HL-60 (cell line): ENCODE data around the gene F5.
A peak's percentile ranks its signal among the peaks of the same experiment; 100 is the strongest.
"Not testable (repeated sequence)": the region's sequence is repeated elsewhere in the genome, so short reads cannot be mapped to it uniquely, and the experiment has no call there.

Source experiments
- DNase-seq, 2 experiments: peaks; one replicate each; pipeline ENCODE4 v3.0.0-alpha.2; 2010 to 2020; ENCODE audit warnings: low read depth in 1 of 2, low spot score in 1 of 2
- H3K27ac ChIP-seq: fragments of 250-450 bp; sonication (Bioruptor Pico); replicated peaks from 2 replicates; pipeline ENCODE4 v1.5.1; 2020; ENCODE audit warnings: mild to moderate bottlenecking, moderate library complexity
- H3K27me3 ChIP-seq: fragments of 250-450 bp; sonication (Bioruptor Pico); 2 replicates; pipeline ENCODE4 v1.5.1; 2021; ENCODE audit warnings: mild to moderate bottlenecking, moderate library complexity; ENCODE audit not compliant: insufficient read depth, poor library complexity, severe bottlenecking
- H3K4me3 ChIP-seq: replicated peaks from 2 replicates; pipeline ENCODE4 v1.5.1; 2011; ENCODE audit warnings: mild to moderate bottlenecking, control low read depth, low read length; ENCODE audit not compliant: insufficient read depth
- GABPA ChIP-seq: IDR thresholded peaks from 2 replicates; pipeline ENCODE4 v1.6.1; 2012; ENCODE audit warnings: low read depth
- POLR2AphosphoS5 ChIP-seq: IDR thresholded peaks from 2 replicates; pipeline ENCODE4 v1.6.1; 2012; ENCODE audit warnings: low read depth
- SPI1 ChIP-seq: IDR thresholded peaks from 2 replicates; pipeline ENCODE4 v1.6.1; 2012; ENCODE audit warnings: low read depth, mild to moderate bottlenecking, borderline replicate concordance
- TF ChIP-seq, protein P1 (sequence below): IDR thresholded peaks from 2 replicates; pipeline ENCODE4 v1.6.1; 2012; ENCODE audit warnings: low read depth; ENCODE audit not compliant: insufficient replicate concordance
- TF ChIP-seq, protein P2 (sequence below): IDR thresholded peaks from one replicate; pipeline ENCODE4 v1.5.1; 2011; ENCODE audit warnings: low read length, control low read depth, inconsistent platforms; ENCODE audit not compliant: insufficient read depth

Gene F5

DNA sequence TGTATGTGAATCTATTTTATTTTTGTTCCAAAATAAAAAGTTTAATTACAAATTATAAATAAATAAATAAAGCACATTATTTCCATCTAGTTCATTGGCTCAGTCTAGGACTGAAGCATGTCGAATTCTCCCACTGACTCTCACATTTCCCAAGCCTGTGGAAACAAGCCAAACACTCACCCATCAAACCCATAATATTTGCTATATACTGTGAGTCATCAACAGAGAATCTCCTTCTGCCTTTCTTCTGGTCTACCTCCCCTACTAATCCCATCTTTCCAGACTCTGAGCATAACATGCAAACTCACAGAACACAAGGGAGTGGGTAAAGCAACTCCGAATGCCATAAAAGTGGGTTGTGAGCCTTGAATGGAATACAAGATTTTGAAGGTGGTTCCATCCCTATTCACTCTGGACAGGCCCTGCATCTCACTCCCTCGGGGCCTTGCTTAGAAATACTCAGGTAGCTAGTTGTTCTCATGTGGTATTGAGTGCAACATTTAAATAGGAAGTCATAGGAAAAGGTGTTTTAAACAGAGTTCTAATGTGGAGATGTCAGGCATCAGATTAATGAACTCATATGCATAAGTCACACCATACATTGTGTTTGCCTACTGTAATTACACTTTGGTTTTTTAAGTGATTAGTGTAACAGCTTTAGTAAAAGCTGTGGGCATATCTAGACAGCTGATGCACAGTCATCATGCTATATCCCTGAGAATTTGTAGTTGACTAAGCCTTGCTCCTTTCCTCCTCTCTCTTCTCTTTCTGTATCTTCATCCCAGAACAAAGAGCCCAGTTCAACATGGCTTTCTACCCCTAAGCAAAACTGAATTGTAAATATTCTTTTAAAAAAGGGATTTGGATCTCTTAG lies 47.0 kb downstream of the F5 start:
- no peak overlapping the region for H3K4me3 ChIP-seq
- DNase-seq: no peak
- no peaks in the 10 kb centered on the region for H3K27me3 ChIP-seq
- TF ChIP-seq POLR2AphosphoS5: no peak
- TF ChIP-seq, protein P1, sequence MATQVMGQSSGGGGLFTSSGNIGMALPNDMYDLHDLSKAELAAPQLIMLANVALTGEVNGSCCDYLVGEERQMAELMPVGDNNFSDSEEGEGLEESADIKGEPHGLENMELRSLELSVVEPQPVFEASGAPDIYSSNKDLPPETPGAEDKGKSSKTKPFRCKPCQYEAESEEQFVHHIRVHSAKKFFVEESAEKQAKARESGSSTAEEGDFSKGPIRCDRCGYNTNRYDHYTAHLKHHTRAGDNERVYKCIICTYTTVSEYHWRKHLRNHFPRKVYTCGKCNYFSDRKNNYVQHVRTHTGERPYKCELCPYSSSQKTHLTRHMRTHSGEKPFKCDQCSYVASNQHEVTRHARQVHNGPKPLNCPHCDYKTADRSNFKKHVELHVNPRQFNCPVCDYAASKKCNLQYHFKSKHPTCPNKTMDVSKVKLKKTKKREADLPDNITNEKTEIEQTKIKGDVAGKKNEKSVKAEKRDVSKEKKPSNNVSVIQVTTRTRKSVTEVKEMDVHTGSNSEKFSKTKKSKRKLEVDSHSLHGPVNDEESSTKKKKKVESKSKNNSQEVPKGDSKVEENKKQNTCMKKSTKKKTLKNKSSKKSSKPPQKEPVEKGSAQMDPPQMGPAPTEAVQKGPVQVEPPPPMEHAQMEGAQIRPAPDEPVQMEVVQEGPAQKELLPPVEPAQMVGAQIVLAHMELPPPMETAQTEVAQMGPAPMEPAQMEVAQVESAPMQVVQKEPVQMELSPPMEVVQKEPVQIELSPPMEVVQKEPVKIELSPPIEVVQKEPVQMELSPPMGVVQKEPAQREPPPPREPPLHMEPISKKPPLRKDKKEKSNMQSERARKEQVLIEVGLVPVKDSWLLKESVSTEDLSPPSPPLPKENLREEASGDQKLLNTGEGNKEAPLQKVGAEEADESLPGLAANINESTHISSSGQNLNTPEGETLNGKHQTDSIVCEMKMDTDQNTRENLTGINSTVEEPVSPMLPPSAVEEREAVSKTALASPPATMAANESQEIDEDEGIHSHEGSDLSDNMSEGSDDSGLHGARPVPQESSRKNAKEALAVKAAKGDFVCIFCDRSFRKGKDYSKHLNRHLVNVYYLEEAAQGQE: no peak
- no peak for TF ChIP-seq SPI1
- TF ChIP-seq GABPA: no peak
- no peak overlapping the region for H3K27ac ChIP-seq

DNA sequence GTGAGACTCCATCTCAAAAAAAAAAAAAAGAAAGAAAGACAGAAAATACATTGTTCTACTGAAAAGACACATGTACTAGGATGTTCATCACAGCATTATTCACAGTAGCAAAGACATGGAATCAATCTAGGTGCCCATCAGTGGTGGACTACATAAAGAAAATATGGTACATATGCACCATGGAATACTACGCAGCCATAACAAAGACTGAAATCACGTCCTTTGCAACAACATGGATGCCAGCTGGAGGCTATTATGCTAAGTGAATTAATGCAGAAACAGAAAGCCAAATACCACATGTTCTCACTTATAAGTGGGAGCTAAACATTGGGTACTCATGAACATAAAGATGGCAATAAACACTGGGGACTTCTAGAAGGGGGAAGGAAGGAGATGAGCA lies 51.6 kb downstream of the F5 start:
- TF ChIP-seq, protein P2, sequence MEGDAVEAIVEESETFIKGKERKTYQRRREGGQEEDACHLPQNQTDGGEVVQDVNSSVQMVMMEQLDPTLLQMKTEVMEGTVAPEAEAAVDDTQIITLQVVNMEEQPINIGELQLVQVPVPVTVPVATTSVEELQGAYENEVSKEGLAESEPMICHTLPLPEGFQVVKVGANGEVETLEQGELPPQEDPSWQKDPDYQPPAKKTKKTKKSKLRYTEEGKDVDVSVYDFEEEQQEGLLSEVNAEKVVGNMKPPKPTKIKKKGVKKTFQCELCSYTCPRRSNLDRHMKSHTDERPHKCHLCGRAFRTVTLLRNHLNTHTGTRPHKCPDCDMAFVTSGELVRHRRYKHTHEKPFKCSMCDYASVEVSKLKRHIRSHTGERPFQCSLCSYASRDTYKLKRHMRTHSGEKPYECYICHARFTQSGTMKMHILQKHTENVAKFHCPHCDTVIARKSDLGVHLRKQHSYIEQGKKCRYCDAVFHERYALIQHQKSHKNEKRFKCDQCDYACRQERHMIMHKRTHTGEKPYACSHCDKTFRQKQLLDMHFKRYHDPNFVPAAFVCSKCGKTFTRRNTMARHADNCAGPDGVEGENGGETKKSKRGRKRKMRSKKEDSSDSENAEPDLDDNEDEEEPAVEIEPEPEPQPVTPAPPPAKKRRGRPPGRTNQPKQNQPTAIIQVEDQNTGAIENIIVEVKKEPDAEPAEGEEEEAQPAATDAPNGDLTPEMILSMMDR: no peak
- TF ChIP-seq GABPA: no peak
- no peak for TF ChIP-seq POLR2AphosphoS5
- TF ChIP-seq, protein P1: no peak
- TF ChIP-seq SPI1: no peak
- H3K27me3 ChIP-seq: no peaks in the 10 kb centered on the region
- H3K4me3 ChIP-seq: no peak overlapping the region
- H3K27ac ChIP-seq: no peak overlapping the region
- DNase-seq: no peak

DNA sequence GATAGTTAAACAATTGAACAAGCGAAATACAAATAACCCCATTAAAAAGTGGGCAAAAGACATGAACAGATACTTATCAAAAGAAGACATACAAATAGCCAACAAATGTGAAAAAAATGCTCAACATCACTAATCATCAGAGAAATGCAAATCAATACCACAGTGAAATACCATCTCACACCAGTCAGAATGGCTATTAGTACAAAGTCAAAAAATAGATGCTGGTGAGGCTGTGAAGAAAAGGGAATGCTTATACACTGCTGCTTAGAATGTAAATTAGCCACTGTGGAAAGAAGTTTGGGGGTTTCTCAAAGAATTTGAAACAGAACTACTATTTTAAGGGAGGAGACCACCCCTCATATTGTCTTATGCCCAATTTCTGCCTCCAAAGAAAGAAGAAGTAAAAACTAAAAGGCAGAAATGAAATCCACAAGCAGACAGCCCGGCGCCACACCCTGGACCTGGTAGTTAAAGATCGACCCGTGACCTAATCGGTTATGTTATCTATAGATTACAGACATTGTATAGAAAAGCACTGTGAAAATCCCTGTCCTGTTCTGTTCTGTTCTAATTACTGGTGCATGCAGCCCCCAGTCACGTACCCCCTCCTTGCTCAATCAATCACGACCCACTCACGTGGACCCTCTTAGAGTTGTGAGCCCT lies 52.6 kb downstream of the F5 start:
- H3K27me3 ChIP-seq, H3K27ac ChIP-seq, DNase-seq, H3K4me3 ChIP-seq: not testable (repeated sequence)

DNA sequence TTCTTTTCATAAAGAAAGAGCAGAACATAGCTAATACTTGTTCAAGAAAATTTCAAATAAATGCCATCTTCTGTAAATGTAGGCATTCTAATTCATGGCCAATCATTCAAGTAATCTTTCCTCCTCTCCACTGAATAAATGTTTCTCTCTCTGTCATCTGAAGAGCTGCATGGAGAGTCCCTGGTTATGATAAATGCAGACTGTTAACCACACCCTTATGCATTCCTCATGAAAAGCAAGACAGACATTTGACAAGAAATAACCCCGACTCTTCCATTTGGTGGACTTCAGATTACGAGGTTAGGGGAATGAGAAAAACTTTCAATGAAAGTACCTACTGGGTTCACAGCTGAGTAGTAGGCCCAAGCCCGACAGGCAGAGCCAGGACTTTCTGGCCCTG lies 55.8 kb downstream of the F5 start:
- Histone ChIP-seq H3K27me3 (no peaks in the 10 kb centered on the region), H3K4me3 (no peak overlapping the region), H3K27ac (no peak overlapping the region)
- no peak for TF ChIP-seq GABPA
- no peak for TF ChIP-seq POLR2AphosphoS5
- DNase-seq: no peak

DNA sequence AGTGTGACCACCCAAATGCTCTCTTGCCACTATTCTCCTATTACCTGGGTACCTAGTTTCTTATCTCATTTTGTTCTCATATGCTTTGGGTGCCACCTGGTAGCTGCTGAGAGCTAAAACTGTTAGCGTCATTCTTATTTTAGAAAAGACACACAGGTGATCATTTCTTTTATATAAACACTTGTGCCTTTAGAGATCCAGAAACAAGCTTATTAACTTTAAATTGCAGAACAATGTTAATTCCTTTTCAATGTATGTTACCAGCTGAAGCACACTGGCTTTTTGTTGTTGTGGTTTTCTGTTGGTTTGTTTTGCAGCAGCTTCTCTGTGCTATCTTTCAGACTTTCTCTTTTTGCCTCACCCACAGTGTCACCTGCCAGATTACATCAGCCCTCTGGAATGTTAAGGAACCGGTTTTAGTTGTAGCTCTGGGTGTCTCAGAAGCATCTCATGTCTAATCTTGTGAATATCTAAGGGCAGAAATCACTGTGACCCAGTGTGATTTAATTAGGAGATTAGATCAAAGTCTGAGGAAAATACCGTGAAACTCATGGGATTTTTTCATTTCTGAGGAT lies 57.1 kb downstream of the F5 start:
- H3K27me3 ChIP-seq: no peaks in the 10 kb centered on the region
- H3K27ac ChIP-seq: peak overlapping the region; percentile 74
- TF ChIP-seq SPI1 (no peak), POLR2AphosphoS5 (no peak), GABPA (no peak)
- TF ChIP-seq, protein P2: no peak
- TF ChIP-seq, protein P1: no peak
- H3K4me3 ChIP-seq: no peak overlapping the region
- peak in 1 of 2 experiments; percentile 29 for DNase-seq
